Effector memory CD4-positive, alpha-beta T cell (primary cell): ENCODE results near the gene TJP3.

Source experiments
- DNase-seq, 3 donors: peaks; one replicate each; pipeline ENCODE4 v3.0.0-alpha.2; 2020
- H3K27ac ChIP-seq: 2 replicates; pipeline ENCODE4 v1.7.0; 2013; ENCODE audit warnings: mild to moderate bottlenecking, low read length, moderate library complexity; ENCODE audit not compliant: insufficient read depth, poor library complexity, severe bottlenecking
- H3K27me3 ChIP-seq: replicated peaks from 2 replicates; pipeline ENCODE4 v1.7.0; 2013; ENCODE audit warnings: mild to moderate bottlenecking, low read length; ENCODE audit not compliant: insufficient read depth, control insufficient read depth, poor library complexity, severe bottlenecking
- H3K36me3 ChIP-seq: 2 replicates; pipeline ENCODE4 v1.7.0; 2013; ENCODE audit warnings: mild to moderate bottlenecking, low read length, moderate library complexity; ENCODE audit not compliant: control insufficient read depth, insufficient read depth
- H3K4me1 ChIP-seq: 2 replicates; pipeline ENCODE4 v1.7.0; 2013; ENCODE audit warnings: low read length, mild to moderate bottlenecking; ENCODE audit not compliant: control insufficient read depth, insufficient read depth, poor library complexity, severe bottlenecking
- H3K4me3 ChIP-seq: 2 replicates; pipeline ENCODE4 v1.7.0; 2013; ENCODE audit warnings: low read length, low read depth, mild to moderate bottlenecking; ENCODE audit not compliant: insufficient read depth, poor library complexity, severe bottlenecking
- H3K9me3 ChIP-seq: 2 replicates; pipeline ENCODE4 v1.7.0; 2013; ENCODE audit warnings: mild to moderate bottlenecking, low read length, moderate library complexity; ENCODE audit not compliant: control insufficient read depth

The TJP3 gene

GRCh38 chr19:3691726-3692125 lies 16.5 kb upstream of the TJP3 start:
- no peaks in the 10 kb centered on the region for H3K27me3 ChIP-seq
- DNase-seq, result no peak
- no peak overlapping the region for H3K4me3 ChIP-seq
- peaks cover 12% of the 10 kb centered on the region for H3K4me1 ChIP-seq
- H3K9me3 ChIP-seq, result no peaks in the 10 kb centered on the region
- peaks cover 5% of the 10 kb centered on the region for H3K36me3 ChIP-seq
- H3K27ac ChIP-seq, result no peak overlapping the region

GRCh38 chr19:3692141-3693024 lies 15.8 kb upstream of the TJP3 start:
- H3K36me3 ChIP-seq, result peaks cover 5% of the 10 kb centered on the region
- peak; percentile 30 to 43 (median 38) for DNase-seq
- no peak overlapping the region for H3K27ac ChIP-seq
- peaks cover 12% of the 10 kb centered on the region for H3K4me1 ChIP-seq
- H3K9me3 ChIP-seq, result no peaks in the 10 kb centered on the region
- H3K27me3 ChIP-seq, result no peaks in the 10 kb centered on the region
- H3K4me3 ChIP-seq, result no peak overlapping the region

GRCh38 chr19:3693025-3693925 lies 14.9 kb upstream of the TJP3 start:
- no peak for DNase-seq
- H3K27ac ChIP-seq, result no peak overlapping the region
- H3K9me3 ChIP-seq, result no peaks in the 10 kb centered on the region
- H3K27me3 ChIP-seq, result no peaks in the 10 kb centered on the region
- H3K4me1 ChIP-seq, result peaks cover 6% of the 10 kb centered on the region
- H3K4me3 ChIP-seq, result no peak overlapping the region
- H3K36me3 ChIP-seq, result peaks cover 5% of the 10 kb centered on the region

- Histone ChIP-seq H3K27ac (no peak overlapping the region), H3K36me3 (peaks cover 5% of the 10 kb centered on the region), H3K4me1 (peaks cover 11% of the 10 kb centered on the region), H3K4me3 (no peak overlapping the region), H3K27me3 (no peaks in the 10 kb centered on the region), H3K9me3 (no peaks in the 10 kb centered on the region)
- no peak for DNase-seq
These were observed 13.6 kb upstream of the TJP3 start for GRCh38 chr19:3694361-3695123.

- no peak overlapping the region for H3K27ac ChIP-seq
- no peak overlapping the region for H3K4me3 ChIP-seq
- DNase-seq, result no peak
- H3K36me3 ChIP-seq, result peaks cover 5% of the 10 kb centered on the region
- peaks cover 13% of the 10 kb centered on the region for H3K4me1 ChIP-seq
- H3K27me3 ChIP-seq, result no peaks in the 10 kb centered on the region
- no peaks in the 10 kb centered on the region for H3K9me3 ChIP-seq
These were observed 13.0 kb upstream of the TJP3 start for GRCh38 chr19:3695124-3695733.

GRCh38 chr19:3695986-3696659 lies 12.1 kb upstream of the TJP3 start:
- H3K4me1 ChIP-seq, result peaks cover 13% of the 10 kb centered on the region
- DNase-seq, result no peak
- no peak overlapping the region for H3K4me3 ChIP-seq
- no peaks in the 10 kb centered on the region for H3K27me3 ChIP-seq
- H3K27ac ChIP-seq, result no peak overlapping the region
- no peaks in the 10 kb centered on the region for H3K9me3 ChIP-seq
- H3K36me3 ChIP-seq, result peaks cover 5% of the 10 kb centered on the region

GRCh38 chr19:3696660-3696995 lies 11.6 kb upstream of the TJP3 start:
- H3K4me3 ChIP-seq, result no peak overlapping the region
- H3K27ac ChIP-seq, result no peak overlapping the region
- peaks cover 5% of the 10 kb centered on the region for H3K36me3 ChIP-seq
- peaks cover 13% of the 10 kb centered on the region for H3K4me1 ChIP-seq
- H3K9me3 ChIP-seq, result no peaks in the 10 kb centered on the region
- DNase-seq, result no peak
- H3K27me3 ChIP-seq, result no peaks in the 10 kb centered on the region

- DNase-seq, result no peak
- Histone ChIP-seq H3K27me3 (no peaks in the 10 kb centered on the region), H3K36me3 (peaks cover 5% of the 10 kb centered on the region), H3K9me3 (no peaks in the 10 kb centered on the region), H3K27ac (no peak overlapping the region), H3K4me1 (peaks cover 13% of the 10 kb centered on the region), H3K4me3 (no peak overlapping the region)
These were observed 11.1 kb upstream of the TJP3 start for GRCh38 chr19:3697094-3697493.
